ENCODE results near the gene HIF1A. TPM values are rescaled to one million over a fixed set of nuclear protein-coding genes. Genes with fewer than 3 reads are reported as not detected.

The HIF1A gene
- total and polyA plus RNA-seq, 12 donors = 47.2 to 531 (median 331) TPM

- Histone ChIP-seq H3K27me3 (no peaks in the 10 kb centered on the region), H3K9me3 (replicated peaks in 1 of 3) (no peaks in the 10 kb centered on the region), H3K36me3 (replicated peaks in 1 of 2) (no peaks in the 10 kb centered on the region), H3K4me3 (peak overlapping the region in 3 of 4 donors; percentile 29 to 96 (median 83)), H3K4me1 (replicated peaks in 1 of 2) (peaks cover 10 to 70% of the 10 kb centered on the region in 2 donors), H3K27ac (peak overlapping the region in 4 of 5 donors; percentile 43 to 100 (median 74))
- DNase-seq = no peak
- peak in 1 of 2 donors; percentile 13 for TF ChIP-seq POLR2A (IDR thresholded peaks at IDR 0.05)
- TF ChIP-seq, protein P1, sequence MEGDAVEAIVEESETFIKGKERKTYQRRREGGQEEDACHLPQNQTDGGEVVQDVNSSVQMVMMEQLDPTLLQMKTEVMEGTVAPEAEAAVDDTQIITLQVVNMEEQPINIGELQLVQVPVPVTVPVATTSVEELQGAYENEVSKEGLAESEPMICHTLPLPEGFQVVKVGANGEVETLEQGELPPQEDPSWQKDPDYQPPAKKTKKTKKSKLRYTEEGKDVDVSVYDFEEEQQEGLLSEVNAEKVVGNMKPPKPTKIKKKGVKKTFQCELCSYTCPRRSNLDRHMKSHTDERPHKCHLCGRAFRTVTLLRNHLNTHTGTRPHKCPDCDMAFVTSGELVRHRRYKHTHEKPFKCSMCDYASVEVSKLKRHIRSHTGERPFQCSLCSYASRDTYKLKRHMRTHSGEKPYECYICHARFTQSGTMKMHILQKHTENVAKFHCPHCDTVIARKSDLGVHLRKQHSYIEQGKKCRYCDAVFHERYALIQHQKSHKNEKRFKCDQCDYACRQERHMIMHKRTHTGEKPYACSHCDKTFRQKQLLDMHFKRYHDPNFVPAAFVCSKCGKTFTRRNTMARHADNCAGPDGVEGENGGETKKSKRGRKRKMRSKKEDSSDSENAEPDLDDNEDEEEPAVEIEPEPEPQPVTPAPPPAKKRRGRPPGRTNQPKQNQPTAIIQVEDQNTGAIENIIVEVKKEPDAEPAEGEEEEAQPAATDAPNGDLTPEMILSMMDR (IDR thresholded peaks at IDR 0.05) = no peak
- 39 to 55% (median 44%) methylated on average over 6 of the region's 6 CpGs for WGBS, 4 donors
- intact Hi-C loops (cut with DNase I) = loop anchor here (10.0 kb wide), 1 partner anchor 224 kb away; no protein-coding TSS in a partner anchor
Observed at GRCh38 chr14:61699027-61699426, 3.7 kb downstream of the HIF1A start.

- no peak for TF ChIP-seq POLR2A (IDR thresholded peaks at IDR 0.05)
- TF ChIP-seq, protein P1 (IDR thresholded peaks at IDR 0.05) = no peak
- Histone ChIP-seq H3K9me3 (replicated peaks in 1 of 3) (no peaks in the 10 kb centered on the region), H3K4me1 (replicated peaks in 1 of 2) (peaks cover 7 to 75% of the 10 kb centered on the region in 2 donors), H3K27me3 (no peaks in the 10 kb centered on the region), H3K4me3 (peak overlapping the region in 1 of 4 donors; percentile 96), H3K36me3 (replicated peaks in 1 of 2) (no peaks in the 10 kb centered on the region), H3K27ac (peak overlapping the region in 1 of 5 donors; percentile 100)
- no peak for DNase-seq
- intact Hi-C loops (cut with DNase I) = no loop called here
- 50 to 53% (median 51%) methylated on average over 2 of the region's 2 CpGs for WGBS, 4 donors
Observed at GRCh38 chr14:61700104-61700886, 5.0 kb downstream of the HIF1A start.

DNA sequence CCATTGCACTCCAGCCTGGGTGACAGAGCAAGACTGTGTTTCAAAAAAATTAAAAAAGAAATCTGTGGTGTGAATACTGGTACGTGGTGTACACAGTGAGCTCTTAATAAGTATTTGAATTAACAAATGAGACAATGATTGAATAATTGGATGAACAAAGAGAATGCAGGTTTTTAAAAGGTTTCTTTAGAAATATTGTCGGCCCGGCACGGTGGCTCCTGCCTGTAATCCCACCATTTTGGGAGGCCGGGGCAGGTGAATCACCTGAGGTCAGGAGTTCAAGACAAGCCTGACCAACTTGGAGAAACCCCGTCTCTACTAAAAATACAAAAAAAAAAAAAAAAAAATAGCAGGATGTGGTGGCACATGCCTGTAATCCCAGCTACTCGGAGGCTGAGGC lies 6.6 kb downstream of the HIF1A start:
- WGBS, 4 donors = 63 to 76% (median 64%) methylated on average over 7 of the region's 7 CpGs
- no peak for DNase-seq
- peak overlapping the region in 1 of 4 donors; percentile 15 for H3K4me3 ChIP-seq
- H3K36me3 ChIP-seq (replicated peaks in 1 of 2) = no peaks in the 10 kb centered on the region
- H3K4me1 ChIP-seq (replicated peaks in 1 of 2) = peaks cover 16 to 91% of the 10 kb centered on the region in 2 donors
- intact Hi-C loops (cut with DNase I) = no loop called here
- H3K27ac ChIP-seq = peak overlapping the region in 2 of 5 donors; percentile 25 to 26
- no peak for TF ChIP-seq POLR2A (IDR thresholded peaks at IDR 0.05)
- TF ChIP-seq, protein P1 (IDR thresholded peaks at IDR 0.05) = no peak
- H3K27me3 ChIP-seq = no peaks in the 10 kb centered on the region
- H3K9me3 ChIP-seq (replicated peaks in 1 of 3) = no peaks in the 10 kb centered on the region

GRCh38 chr14:61703342-61704129 lies 8.2 kb downstream of the HIF1A start:
- H3K4me3 ChIP-seq = no peak overlapping the region
- H3K4me1 ChIP-seq (replicated peaks in 1 of 2) = peaks cover 16 to 80% of the 10 kb centered on the region in 2 donors
- WGBS, 4 donors = 43 to 56% (median 50%) methylated on average over 3 of the region's 3 CpGs
- intact Hi-C loops (cut with DNase I) = no loop called here
- no peak overlapping the region for H3K27ac ChIP-seq
- TF ChIP-seq, protein P1 (IDR thresholded peaks at IDR 0.05) = no peak
- DNase-seq = no peak
- H3K36me3 ChIP-seq (replicated peaks in 1 of 2) = no peaks in the 10 kb centered on the region
- no peaks in the 10 kb centered on the region for H3K9me3 ChIP-seq (replicated peaks in 1 of 3)
- H3K27me3 ChIP-seq = no peaks in the 10 kb centered on the region
